GM21360 (cell line): ENCODE data around the gene QARS1.

Experiments
- ATAC-seq: cut with Tn5 transposase; IDR thresholded peaks from one replicate; pipeline ENCODE4 v1.9.1; 2021; ENCODE audit warnings: mild to moderate bottlenecking, moderate library complexity; ENCODE audit not compliant: unreplicated experiment

Gene QARS1

DNA sequence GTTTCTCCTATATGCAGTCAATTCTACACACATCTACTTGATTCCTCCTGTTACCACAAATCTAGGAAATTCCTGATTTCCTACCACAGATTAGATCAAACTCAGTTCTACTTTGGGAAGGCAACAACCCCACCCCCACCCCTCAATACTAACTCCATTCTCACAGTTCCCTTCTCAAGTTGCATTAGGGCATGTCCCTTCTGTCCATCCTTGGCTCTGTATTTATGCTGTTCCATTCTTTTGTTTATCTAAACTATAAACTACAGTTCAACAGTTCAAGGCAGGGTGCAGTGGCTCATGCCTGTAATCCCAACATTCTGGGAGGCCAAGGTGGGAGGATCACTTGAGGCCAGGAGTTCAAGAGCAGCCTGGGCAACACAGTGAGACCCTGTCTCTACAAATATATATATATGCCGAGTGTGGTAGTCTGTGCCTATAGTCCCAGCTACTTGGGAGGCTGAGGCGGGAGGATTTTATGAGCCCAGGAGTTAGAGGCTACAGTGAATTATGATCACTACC is 50.2 kb downstream of the QARS1 start:
- no peak for ATAC-seq

DNA sequence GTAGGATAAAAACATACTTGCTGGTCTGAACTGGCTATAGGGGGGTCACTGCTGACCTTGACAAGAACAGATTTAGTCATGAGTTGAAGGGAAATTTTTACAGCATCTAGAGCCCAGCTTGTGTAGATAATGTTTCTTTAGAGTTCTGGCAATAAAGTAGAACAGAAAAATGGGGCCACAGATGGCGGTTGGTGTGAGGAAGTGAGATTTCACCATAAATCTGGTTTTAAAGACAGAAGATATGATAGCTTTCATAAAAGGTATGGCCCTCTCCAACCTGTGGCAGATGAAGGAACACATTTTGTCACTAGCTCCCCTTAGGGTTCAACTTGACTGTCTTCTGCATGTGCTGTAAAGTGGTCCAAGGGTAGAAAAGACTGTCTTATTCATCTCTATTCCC is 51.0 kb downstream of the QARS1 start:
- no peak for ATAC-seq
